ENCODE results near the gene CYFIP1. TPM values are rescaled to one million over a fixed set of nuclear protein-coding genes. Genes with fewer than 3 reads are reported as not detected.

CYFIP1 gene
- total RNA-seq, 4 donors from 2014 or later, result 81.2 to 131 (median 114) TPM

DNA sequence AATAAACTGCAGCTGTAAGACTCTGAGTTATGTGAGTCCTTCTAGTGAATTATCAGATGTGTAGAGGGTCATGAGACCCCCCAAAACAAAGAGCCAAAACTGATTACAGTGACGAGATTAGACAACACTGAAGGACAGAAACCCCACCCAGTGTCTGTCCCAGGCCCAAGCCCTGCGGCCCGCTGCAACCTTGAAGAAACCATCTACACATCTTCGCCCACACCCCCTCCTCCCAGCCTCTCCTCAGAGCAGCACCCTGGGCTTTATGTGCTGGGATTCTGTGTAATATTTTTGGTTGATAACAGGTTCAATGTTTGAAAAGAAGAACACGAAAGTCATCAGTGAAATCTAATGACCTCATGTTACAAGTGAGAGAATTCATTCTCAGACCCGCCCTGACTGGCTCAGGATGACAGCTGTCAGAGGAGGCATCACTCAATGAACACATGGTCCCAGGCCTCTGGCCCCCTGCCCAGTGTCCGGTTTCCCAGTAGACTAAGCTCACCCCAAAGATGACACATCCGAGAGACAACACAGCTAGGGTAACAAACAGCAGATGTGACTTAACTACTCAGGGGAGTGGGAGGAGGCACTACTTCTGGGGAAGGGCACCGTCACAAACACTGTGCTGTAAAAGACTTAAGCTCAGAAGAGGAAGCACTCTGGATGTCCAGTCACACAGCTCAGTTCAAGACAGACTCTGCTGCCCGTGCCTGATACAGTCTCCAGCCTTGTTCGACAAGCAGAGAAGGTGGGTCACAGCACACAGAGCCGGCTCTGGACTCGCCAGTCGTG lies 92.8 kb downstream of the CYFIP1 start:
- no peak for TF ChIP-seq CTCF (IDR thresholded peaks at IDR 0.05; ENCODE audit: low read depth)

DNA sequence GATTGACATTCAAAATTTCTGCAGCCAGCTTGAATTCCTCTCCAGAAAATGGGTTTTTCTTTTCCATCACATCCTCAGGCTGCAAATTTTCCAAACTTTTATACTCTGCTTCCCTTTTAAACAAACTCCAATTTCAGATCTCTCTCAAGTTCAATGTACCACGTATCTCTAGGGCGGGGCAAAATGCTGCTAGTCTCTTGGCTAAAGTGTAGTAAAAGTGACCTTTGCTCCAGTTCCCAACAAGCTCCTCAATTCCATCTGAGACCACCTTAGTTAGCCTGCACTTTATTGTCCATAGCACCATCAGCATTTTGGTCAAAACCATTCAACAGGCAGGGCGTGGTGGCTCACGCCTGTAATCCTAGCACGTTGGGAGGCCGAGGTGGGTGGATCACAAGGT lies 95.0 kb downstream of the CYFIP1 start:
- TF ChIP-seq CTCF (IDR thresholded peaks at IDR 0.05; ENCODE audit: low read depth), result no peak

- TF ChIP-seq CTCF (IDR thresholded peaks at IDR 0.05; ENCODE audit: low read depth), result no peak
These were observed 95.8 kb downstream of the CYFIP1 start for GRCh38 chr15:22884344-22884743.

- no peak for TF ChIP-seq CTCF (IDR thresholded peaks at IDR 0.05; ENCODE audit: low read depth)
These were observed 97.0 kb downstream of the CYFIP1 start for GRCh38 chr15:22883196-22883595.

DNA sequence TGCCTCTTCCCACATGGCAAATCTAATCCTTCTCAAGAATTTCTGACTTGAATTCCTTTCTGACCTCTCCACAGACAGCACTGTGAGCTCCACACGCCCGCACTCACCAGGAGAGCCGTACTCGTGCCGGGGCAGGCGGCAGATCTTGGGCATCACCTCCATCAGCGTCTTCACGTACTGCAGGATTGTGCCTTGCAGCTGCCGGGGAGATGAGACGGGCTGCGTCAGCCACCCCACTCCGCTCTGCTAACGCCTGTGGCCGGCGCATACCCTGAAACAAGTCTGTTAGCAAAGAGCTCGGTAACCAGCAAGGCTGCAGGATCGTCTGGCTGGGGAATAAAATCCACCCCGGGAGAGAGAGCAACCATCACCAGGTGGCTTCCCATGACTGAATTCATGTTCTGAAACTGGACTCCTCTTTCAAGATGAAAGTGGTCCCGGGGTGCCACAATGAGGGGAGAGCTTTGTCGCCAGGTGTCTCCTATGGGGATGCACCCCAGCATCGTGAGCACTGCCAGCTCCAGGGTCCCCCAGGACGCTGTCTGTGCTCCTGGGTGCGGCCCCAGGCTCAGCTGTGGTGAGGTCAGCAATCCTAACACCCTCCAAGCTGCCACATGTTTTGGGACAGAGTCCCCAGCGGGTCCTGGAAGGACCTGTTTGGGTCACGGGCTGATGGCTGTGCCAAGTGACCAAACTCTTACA lies 98.3 kb downstream of the CYFIP1 start:
- TF ChIP-seq CTCF (IDR thresholded peaks at IDR 0.05; ENCODE audit: low read depth), result no peak

GRCh38 chr15:22880981-22881738 lies 99.0 kb downstream of the CYFIP1 start:
- no peak for TF ChIP-seq CTCF (IDR thresholded peaks at IDR 0.05; ENCODE audit: low read depth)

Measured in subcutaneous adipose tissue (tissue), 4 donors.